Ishikawa (cell line): Measurements from ENCODE around the gene POFUT1.

Source experiments
- EGR1 ChIP-seq: IDR thresholded peaks from 2 replicates; pipeline ENCODE4 v1.6.1; 2012
- EP300 ChIP-seq: IDR thresholded peaks from 2 replicates; pipeline ENCODE4 v1.6.1; 2012; ENCODE audit warnings: borderline replicate concordance
- TAF1 ChIP-seq: IDR thresholded peaks from 2 replicates; pipeline ENCODE4 v1.6.1; 2012; ENCODE audit warnings: low read depth, mild to moderate bottlenecking
- TCF12 ChIP-seq: IDR thresholded peaks from 2 replicates; pipeline ENCODE4 v1.6.1; 2012; ENCODE audit warnings: low read depth
- TF ChIP-seq, protein P1 (sequence below): IDR thresholded peaks from 2 replicates; pipeline ENCODE4 v1.6.1; 2012

- TF ChIP-seq TAF1 (no peak), EP300 (no peak), EGR1 (no peak), TCF12 (no peak)
- TF ChIP-seq, protein P1, sequence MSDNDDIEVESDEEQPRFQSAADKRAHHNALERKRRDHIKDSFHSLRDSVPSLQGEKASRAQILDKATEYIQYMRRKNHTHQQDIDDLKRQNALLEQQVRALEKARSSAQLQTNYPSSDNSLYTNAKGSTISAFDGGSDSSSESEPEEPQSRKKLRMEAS: no peak
Measured at GRCh38 chr20:32201296-32201976, 6.2 kb upstream of the POFUT1 start.
